Measurements from ENCODE around the gene IRF7. TPM values are rescaled to one million over a fixed set of nuclear protein-coding genes. Genes with fewer than 3 reads are reported as not detected.

The IRF7 gene
- total and polyA plus RNA-seq, 11 donors: 5.5 to 30.6 (median 14.9) TPM

- TF ChIP-seq CTCF (IDR thresholded peaks at IDR 0.05): no peak
- TF ChIP-seq POLR2A (IDR thresholded peaks at IDR 0.05): no peak
- no peak overlapping the region for H3K4me3 ChIP-seq
- DNase-seq: peak in 1 of 5 donors; percentile 44
- 91 to 94% (median 93%) methylated on average over 23 to 30 of the region's 30 CpGs for WGBS, 4 donors
- intact Hi-C loops (cut with DNase I): no loop called here
- H3K36me3 ChIP-seq: peaks cover 0 to 100% (median 99%) of the 10 kb centered on the region in 9 donors
- no peaks in the 10 kb centered on the region for H3K4me1 ChIP-seq
- no peak overlapping the region for H3K27ac ChIP-seq
- H3K27me3 ChIP-seq: no peaks in the 10 kb centered on the region
- ATAC-seq: peak in 2 of 4 donors; percentile 16 to 18
- no peaks in the 10 kb centered on the region for H3K9me3 ChIP-seq
Measured at GRCh38 chr11:598005-598680, 17.6 kb downstream of the IRF7 start.

GRCh38 chr11:597166-597725, 18.5 kb downstream of the IRF7 start:
- WGBS, 4 donors: 89 to 95% (median 90%) methylated on average over 19 to 29 of the region's 29 CpGs
- Histone ChIP-seq H3K27ac (no peak overlapping the region), H3K36me3 (peaks cover 0 to 100% (median 99%) of the 10 kb centered on the region in 9 donors), H3K9me3 (no peaks in the 10 kb centered on the region), H3K4me3 (no peak overlapping the region), H3K4me1 (no peaks in the 10 kb centered on the region), H3K27me3 (no peaks in the 10 kb centered on the region)
- ATAC-seq: peak in 1 of 4 donors; percentile 5
- intact Hi-C loops (cut with DNase I): no loop called here
- DNase-seq: no peak
- TF ChIP-seq CTCF (IDR thresholded peaks at IDR 0.05): no peak
- TF ChIP-seq POLR2A (IDR thresholded peaks at IDR 0.05): no peak

GRCh38 chr11:596374-596773, 19.4 kb downstream of the IRF7 start:
- intact Hi-C loops (cut with DNase I): no loop called here
- ATAC-seq (no peak), DNase-seq (no peak)
- no peaks in the 10 kb centered on the region for H3K27me3 ChIP-seq
- TF ChIP-seq POLR2A (IDR thresholded peaks at IDR 0.05) (no peak), CTCF (IDR thresholded peaks at IDR 0.05) (no peak)
- no peak overlapping the region for H3K4me3 ChIP-seq
- peaks cover 0 to 100% (median 97%) of the 10 kb centered on the region in 9 donors for H3K36me3 ChIP-seq
- no peak overlapping the region for H3K27ac ChIP-seq
- no peaks in the 10 kb centered on the region for H3K4me1 ChIP-seq
- WGBS, 4 donors: 73 to 90% (median 88%) methylated on average over 10 of the region's 10 CpGs
- H3K9me3 ChIP-seq: no peaks in the 10 kb centered on the region

GRCh38 chr11:595400-595799, 20.4 kb downstream of the IRF7 start:
- Histone ChIP-seq H3K4me3 (no peak overlapping the region), H3K36me3 (peaks cover 0 to 100% (median 97%) of the 10 kb centered on the region in 9 donors), H3K4me1 (no peaks in the 10 kb centered on the region), H3K9me3 (no peaks in the 10 kb centered on the region), H3K27me3 (no peaks in the 10 kb centered on the region), H3K27ac (no peak overlapping the region)
- no peak for TF ChIP-seq CTCF (IDR thresholded peaks at IDR 0.05)
- no peak for TF ChIP-seq POLR2A (IDR thresholded peaks at IDR 0.05)
- DNase-seq: no peak
- intact Hi-C loops (cut with DNase I): no loop called here
- ATAC-seq: no peak
- 89 to 94% (median 92%) methylated on average over 8 to 10 of the region's 10 CpGs for WGBS, 4 donors

Measured in heart left ventricle (tissue), 16 donors.